GM12892 (cell line): ENCODE measurements around the gene EPHX1.
A peak's percentile ranks its signal among the peaks of the same experiment; 100 is the strongest.
"Not testable (repeated sequence)": the region's sequence is repeated elsewhere in the genome, so short reads cannot be mapped to it uniquely, and the experiment has no call there.

Experiments
- DNase-seq: peaks from one replicate; pipeline ENCODE4 v3.0.0; 2011; ENCODE audit not compliant: insufficient read length
- FAIRE-seq: peaks from 2 replicates; lab custom pipeline; 2011; peaks lifted over from hg19 to GRCh38; lab: Jason Lieb, UNC
- POLR2A ChIP-seq: IDR thresholded peaks from 2 replicates; pipeline ENCODE4 v1.6.1; 2011; ENCODE audit warnings: low read depth, low read length, control low read depth
- POLR2AphosphoS5 ChIP-seq: IDR thresholded peaks from 2 replicates; pipeline ENCODE4 v1.6.1; 2011; ENCODE audit warnings: low read depth, low read length, control low read depth
- TAF1 ChIP-seq: IDR thresholded peaks from 2 replicates; pipeline ENCODE4 v1.6.1; 2011; ENCODE audit warnings: low read depth, mild to moderate bottlenecking, control low read depth, low read length, borderline replicate concordance

Gene EPHX1

DNA sequence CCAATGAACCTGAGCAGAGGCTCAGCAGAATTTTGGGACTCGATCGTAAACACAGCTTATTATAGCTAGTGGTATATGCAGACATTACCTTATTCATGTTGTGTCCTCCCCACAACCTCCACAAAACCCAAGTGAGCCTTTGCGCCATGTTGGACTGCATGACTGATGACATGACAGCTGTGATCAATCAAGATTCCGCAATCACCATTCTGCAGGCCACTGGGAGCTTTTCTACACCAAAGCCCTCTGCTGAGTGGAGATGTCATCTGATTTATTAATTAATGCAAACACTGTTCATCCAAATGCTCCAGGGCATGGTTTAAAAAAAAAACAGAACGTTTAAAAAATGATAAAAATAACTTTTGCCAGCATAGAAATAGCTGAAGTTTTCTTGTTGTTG, 40.2 kb upstream of the EPHX1 start:
- TF ChIP-seq POLR2A (no peak), TAF1 (no peak), POLR2AphosphoS5 (no peak)
- no peak for FAIRE-seq
- no peak for DNase-seq

DNA sequence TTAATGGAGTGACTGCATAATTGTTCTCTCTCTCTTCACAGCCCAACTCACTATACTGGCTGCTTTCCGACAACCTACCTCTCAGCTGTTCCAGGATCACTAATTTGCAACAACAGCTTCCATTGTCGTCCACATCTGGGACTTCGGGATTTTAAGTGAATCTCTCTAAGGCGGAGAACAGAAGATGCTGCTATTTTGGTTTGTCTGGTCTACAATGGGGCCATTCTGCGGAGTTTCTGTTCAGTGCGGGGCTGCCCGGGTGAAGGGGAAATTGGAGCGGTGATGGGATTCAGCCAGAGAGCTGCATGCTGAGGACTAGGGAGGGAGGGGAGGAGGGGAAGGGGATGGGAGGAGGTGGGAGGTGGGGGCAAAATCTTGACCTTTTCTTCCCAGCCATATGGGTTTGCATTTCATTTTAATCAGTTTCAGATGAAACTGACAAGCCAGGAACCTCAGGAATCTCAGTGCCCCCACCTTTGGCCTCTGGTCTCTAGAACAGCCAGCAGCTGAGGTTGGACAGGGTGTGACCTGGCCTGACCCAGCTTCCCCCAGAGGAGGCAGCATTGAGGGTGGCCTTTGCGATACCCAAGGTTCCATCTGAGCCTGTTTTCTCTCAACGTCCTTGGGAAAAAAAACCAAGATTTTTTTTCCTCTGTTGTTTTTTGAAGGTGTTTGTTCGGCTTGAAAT, 39.2 kb upstream of the EPHX1 start:
- TF ChIP-seq POLR2A = no peak
- no peak for TF ChIP-seq TAF1
- no peak for TF ChIP-seq POLR2AphosphoS5
- DNase-seq (no peak), FAIRE-seq (no peak)

- TF ChIP-seq POLR2A (no peak), POLR2AphosphoS5 (no peak), TAF1 (no peak)
- no peak for FAIRE-seq
These were observed 38.1 kb upstream of the EPHX1 start for GRCh38 chr1:225771661-225772322.

DNA sequence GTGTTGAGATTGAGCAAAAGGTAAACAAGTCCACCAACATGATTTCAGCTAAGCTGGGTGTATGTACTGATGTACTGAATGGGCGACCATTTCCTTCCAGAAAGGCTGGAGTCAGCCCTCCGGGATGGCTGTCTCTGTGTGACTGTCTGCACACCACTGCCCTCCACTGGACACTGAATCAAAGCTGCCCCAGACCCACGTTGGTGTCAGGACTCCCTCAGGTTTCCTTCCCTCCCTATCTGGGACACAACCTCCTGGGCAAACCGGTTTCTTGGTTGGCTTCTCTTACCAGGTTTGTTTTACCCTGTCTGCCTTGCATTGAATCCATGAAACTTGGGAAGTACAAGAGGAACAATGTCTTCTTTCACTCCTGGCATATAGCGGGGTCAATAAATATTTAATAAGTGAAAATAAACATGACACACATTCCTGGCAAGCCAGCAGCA, 37.6 kb upstream of the EPHX1 start:
- DNase-seq (peak; percentile 41), FAIRE-seq (peak; percentile 67)
- no peak for TF ChIP-seq TAF1
- TF ChIP-seq POLR2A = no peak
- TF ChIP-seq POLR2AphosphoS5 = no peak

More at GRCh38 chr1:225771661-225772322, 38.1 kb upstream of the EPHX1 start:
- no peak for DNase-seq

DNA sequence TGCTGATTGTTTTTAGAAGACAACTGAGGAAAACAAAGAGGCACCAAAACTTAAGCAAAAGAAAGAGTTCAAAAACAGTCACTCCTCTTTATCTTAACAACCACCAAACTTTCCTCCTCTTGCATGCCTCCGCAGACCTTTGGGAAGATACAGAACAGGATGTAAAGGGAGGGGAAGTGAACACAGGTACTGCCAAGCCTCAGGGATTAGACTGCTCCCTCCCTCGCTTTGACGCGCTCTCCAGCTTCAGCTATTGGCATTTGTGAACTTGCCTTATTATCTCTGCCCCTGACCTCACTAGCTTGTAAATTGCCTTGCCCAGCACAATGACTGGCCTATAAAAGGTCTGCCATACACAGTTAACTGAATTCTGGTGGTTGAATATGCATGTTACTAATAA, 37.1 kb upstream of the EPHX1 start:
- FAIRE-seq = no peak
- TF ChIP-seq POLR2AphosphoS5 = no peak
- no peak for TF ChIP-seq TAF1
- no peak for TF ChIP-seq POLR2A
- no peak for DNase-seq

DNA sequence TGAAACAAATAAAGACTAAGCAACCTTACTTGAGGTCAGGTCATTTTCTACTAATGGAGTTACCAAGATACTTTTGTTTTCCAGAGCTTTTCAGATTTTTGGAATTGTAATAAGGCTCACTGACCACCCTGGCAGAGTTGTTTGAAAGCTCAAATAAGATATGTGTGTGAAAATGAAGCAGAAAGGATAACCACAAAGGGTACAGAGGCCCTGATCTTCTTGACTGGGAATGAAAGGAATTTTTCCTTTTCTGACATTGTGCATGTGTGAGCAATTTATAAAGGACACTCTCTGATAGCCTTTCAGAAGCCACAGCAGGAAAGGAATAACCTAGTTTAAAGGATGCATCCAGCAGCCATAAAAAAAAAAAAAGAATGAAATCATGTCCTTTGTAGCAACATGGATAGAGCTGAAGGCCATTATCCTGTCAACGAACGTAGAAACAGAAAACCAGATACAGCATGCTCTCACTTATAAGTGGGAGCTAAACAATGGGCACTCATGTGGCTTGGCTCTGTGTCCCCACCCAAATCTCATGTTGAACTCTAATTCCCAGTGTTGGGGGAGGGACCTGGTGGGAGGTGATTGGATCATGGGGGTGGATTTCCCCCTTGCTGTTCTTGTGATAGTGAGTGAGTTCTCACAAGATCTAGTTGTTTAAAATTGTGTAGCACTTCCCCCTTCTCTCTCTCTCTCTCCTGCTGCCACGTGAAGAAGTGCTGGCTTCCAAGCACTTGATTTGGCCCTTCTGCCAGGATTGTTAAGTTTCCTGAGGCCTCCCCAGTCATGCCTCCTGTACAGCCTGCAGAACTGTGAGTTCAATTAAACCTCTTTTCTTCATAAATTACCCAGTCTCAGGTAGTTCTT, 35.4 kb upstream of the EPHX1 start:
- no peak for DNase-seq
- no peak for FAIRE-seq
- TF ChIP-seq POLR2A (no peak), POLR2AphosphoS5 (no peak)

DNA sequence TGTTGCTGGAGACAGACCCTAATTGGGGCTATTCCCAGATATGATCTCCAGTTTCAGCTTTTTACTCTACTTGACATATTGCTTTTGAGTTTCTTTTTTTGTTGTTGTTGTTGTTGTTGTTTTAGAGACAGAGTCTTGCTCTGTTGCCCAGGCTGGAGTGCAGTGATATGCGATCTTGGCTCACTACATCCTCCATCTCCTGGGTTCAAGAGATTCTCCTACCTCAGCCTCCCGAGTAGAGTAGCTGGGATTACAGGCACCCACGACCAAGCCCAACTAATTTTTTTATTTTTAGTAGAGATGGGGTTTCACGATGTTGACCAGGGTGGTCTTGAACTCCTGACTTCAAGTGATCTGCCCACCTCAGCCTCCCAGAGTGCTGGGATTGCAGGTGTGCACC, 33.6 kb upstream of the EPHX1 start:
- DNase-seq (no peak), FAIRE-seq (no peak)
- no peak for TF ChIP-seq POLR2A
- TF ChIP-seq TAF1 = no peak
- no peak for TF ChIP-seq POLR2AphosphoS5

DNA sequence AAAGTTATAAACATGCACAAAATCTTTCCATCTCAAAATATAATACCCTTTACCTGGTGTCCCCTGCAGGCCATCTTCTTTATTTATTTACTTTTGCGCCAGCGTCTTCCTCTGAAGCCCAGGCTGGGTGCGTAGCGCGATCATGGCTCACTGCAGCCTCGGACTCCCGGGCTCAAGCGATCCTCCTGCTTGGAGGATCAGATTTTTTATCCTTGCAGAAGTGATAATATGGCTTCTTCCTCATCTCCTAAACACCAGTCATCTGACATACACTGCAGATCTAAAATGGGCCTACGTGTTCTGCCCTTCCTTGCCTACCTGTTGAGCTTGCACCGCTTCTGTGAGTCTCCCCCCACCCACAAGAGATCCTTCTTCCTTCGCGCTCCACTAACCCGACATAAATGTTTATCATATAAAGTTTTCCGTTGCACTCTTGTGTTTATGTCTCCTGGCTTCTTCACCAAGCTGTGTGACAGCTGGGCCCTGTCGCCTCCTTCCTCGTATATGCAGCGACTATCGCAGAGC, 32.8 kb upstream of the EPHX1 start:
- FAIRE-seq (no peak), DNase-seq (no peak)

DNA sequence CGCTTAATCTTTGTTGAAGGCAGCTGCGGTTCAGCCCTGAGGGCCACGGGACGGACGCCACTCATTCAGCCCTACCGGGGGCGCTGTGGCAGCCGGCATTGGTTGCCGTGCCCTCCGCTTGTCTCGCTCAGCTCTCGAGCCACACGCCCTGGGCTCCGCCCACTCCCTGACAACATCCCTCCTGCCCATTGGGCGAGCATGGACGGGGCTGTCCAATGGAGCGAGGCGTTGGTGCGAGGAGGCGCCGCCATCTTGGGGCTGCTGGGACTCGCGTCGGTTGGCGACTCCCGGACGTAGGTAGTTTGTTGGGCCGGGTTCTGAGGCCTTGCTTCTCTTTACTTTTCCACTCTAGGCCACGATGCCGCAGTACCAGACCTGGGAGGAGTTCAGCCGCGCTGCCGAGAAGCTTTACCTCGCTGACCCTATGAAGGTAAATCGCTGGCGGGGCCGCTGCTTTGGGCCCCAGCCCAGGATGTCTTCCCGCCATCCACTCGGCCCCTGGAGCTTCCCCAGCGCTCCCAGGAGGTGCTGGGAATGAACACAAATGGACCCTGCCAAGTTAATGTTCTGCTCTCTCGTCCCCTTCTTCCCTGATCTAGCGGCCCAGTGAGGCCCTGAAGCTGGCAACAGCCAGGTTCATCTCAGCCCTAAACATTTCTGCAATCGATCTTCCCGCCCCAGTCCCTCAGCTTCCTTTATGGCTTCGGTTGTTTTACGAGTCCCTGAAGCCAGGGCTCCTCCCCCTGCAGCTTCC, 32.2 kb upstream of the EPHX1 start, which contains the start of gene SRP9:
Gene SRP9, plus strand, starts transcription at position 244 of the 754 bp plus-strand sequence. Its CDS starts 115 bp downstream, at position 359.
- DNase-seq (peak; percentile 82), FAIRE-seq (peak; percentile 100)
- peak; percentile 76 for TF ChIP-seq POLR2AphosphoS5
- TF ChIP-seq POLR2A = peak; percentile 84
- TF ChIP-seq TAF1 = no peak; the same call in 1 of the 2 replicates

More for the DNA sequence above, 32.8 kb upstream of the EPHX1 start:
- TF ChIP-seq POLR2AphosphoS5 (no peak), POLR2A (no peak), TAF1 (no peak)

GRCh38 chr1:225778337-225778669, 31.6 kb upstream of the EPHX1 start:
- TF ChIP-seq POLR2AphosphoS5 (no peak), POLR2A (no peak), TAF1 (no peak)
- no peak for DNase-seq
- FAIRE-seq = peak; percentile 60

GRCh38 chr1:225779165-225779564, 30.8 kb upstream of the EPHX1 start:
- DNase-seq, FAIRE-seq: not testable (repeated sequence)

- TF ChIP-seq POLR2A (no peak; the same call in 1 of the 2 replicates), POLR2AphosphoS5 (no peak; the same call in 1 of the 2 replicates), TAF1 (no peak)
- no peak for DNase-seq
- no peak for FAIRE-seq
These were observed 29.8 kb upstream of the EPHX1 start for GRCh38 chr1:225780134-225780533.
